Activated T-cell treated with anti-CD3 and anti-CD28 coated beads, Interleukin-2, amount 50 U/mL, for 4 hours (primary cell): ENCODE data around the gene TGM4. TPM values are rescaled to one million over a fixed set of nuclear protein-coding genes. Genes with fewer than 3 reads are reported as not detected.
A peak's percentile ranks its signal among the peaks of the same experiment; 100 is the strongest.

Experiments
- ATAC-seq, 2 donors: fragments of 200-7000 bp; cut with Tn5 transposase; one replicate each; pipeline ENCODE4 v1.10.0; 2021
- DNase-seq: peaks from one replicate; pipeline ENCODE4 v3.0.0-alpha.2; 2020
- H3K27me3 Mint-ChIP-seq: one replicate; pipeline ENCODE4 v1.8.0; 2021; ENCODE audit warnings: low read depth, mixed read lengths
- H3K36me3 Mint-ChIP-seq: one replicate; pipeline ENCODE4 v1.8.0; 2022; ENCODE audit warnings: mixed read lengths; ENCODE audit not compliant: insufficient read depth
- H3K4me1 Mint-ChIP-seq: one replicate; pipeline ENCODE4 v1.8.0; 2021; ENCODE audit warnings: low read depth, mixed read lengths
- H3K4me3 Mint-ChIP-seq: one replicate; pipeline ENCODE4 v1.8.0; 2021; ENCODE audit warnings: mild to moderate bottlenecking, moderate library complexity, mixed read lengths
- H3K9me3 Mint-ChIP-seq: one replicate; pipeline ENCODE4 v1.8.0; 2021; ENCODE audit warnings: mixed read lengths
- total RNA-seq, 3 donors: library from RNA; stranded (reverse); gene quantifications; one replicate each; pipeline ENCODE4 v1.2.1, GENCODE V29; 2021

The TGM4 gene
- total RNA-seq, 3 donors from 2014 or later, result not detected

- no peaks in the 10 kb centered on the region for H3K9me3 Mint-ChIP-seq
- no peaks in the 10 kb centered on the region for H3K36me3 Mint-ChIP-seq
- DNase-seq (no peak), ATAC-seq (no peak)
- no peaks in the 10 kb centered on the region for H3K4me1 Mint-ChIP-seq
- H3K4me3 Mint-ChIP-seq, result no peak overlapping the region
- peaks cover 2% of the 10 kb centered on the region for H3K27me3 Mint-ChIP-seq
Observed at GRCh38 chr3:44892689-44893088, 18.3 kb downstream of the TGM4 start.

GRCh38 chr3:44893097-44893496 is 18.7 kb downstream of the TGM4 start:
- no peak for DNase-seq
- H3K27me3 Mint-ChIP-seq, result peaks cover 2% of the 10 kb centered on the region
- no peaks in the 10 kb centered on the region for H3K4me1 Mint-ChIP-seq

GRCh38 chr3:44894485-44894884 is 20.1 kb downstream of the TGM4 start:
- DNase-seq (no peak), ATAC-seq (no peak)
- H3K4me3 Mint-ChIP-seq, result no peak overlapping the region
- no peaks in the 10 kb centered on the region for H3K4me1 Mint-ChIP-seq
- H3K9me3 Mint-ChIP-seq, result no peaks in the 10 kb centered on the region
- H3K36me3 Mint-ChIP-seq, result no peaks in the 10 kb centered on the region
- peaks cover 4% of the 10 kb centered on the region for H3K27me3 Mint-ChIP-seq

More at GRCh38 chr3:44893097-44893496, 18.7 kb downstream of the TGM4 start:
- Mint-ChIP-seq H3K9me3 (no peaks in the 10 kb centered on the region), H3K36me3 (no peaks in the 10 kb centered on the region), H3K4me3 (no peak overlapping the region)
- no peak for ATAC-seq

GRCh38 chr3:44896440-44896839 is 22.0 kb downstream of the TGM4 start:
- DNase-seq (no peak), ATAC-seq (no peak)
- peaks cover 2% of the 10 kb centered on the region for H3K27me3 Mint-ChIP-seq
- no peaks in the 10 kb centered on the region for H3K36me3 Mint-ChIP-seq
- no peak overlapping the region for H3K4me3 Mint-ChIP-seq
- H3K4me1 Mint-ChIP-seq, result no peaks in the 10 kb centered on the region
- H3K9me3 Mint-ChIP-seq, result no peaks in the 10 kb centered on the region

GRCh38 chr3:44899683-44900367 is 25.4 kb downstream of the TGM4 start:
- Mint-ChIP-seq H3K4me1 (no peaks in the 10 kb centered on the region), H3K36me3 (no peaks in the 10 kb centered on the region), H3K27me3 (peaks cover 2% of the 10 kb centered on the region), H3K4me3 (no peak overlapping the region), H3K9me3 (no peaks in the 10 kb centered on the region)
- no peak for DNase-seq
- no peak for ATAC-seq

- DNase-seq (no peak), ATAC-seq (no peak)
- Mint-ChIP-seq H3K9me3 (no peaks in the 10 kb centered on the region), H3K36me3 (no peaks in the 10 kb centered on the region), H3K4me3 (no peak overlapping the region), H3K27me3 (peaks cover 8% of the 10 kb centered on the region), H3K4me1 (no peaks in the 10 kb centered on the region)
Observed at GRCh38 chr3:44902628-44903027, 28.2 kb downstream of the TGM4 start.

- ATAC-seq (no peak), DNase-seq (no peak)
- peaks cover 8% of the 10 kb centered on the region for H3K27me3 Mint-ChIP-seq
- no peaks in the 10 kb centered on the region for H3K36me3 Mint-ChIP-seq
- no peaks in the 10 kb centered on the region for H3K9me3 Mint-ChIP-seq
- no peak overlapping the region for H3K4me3 Mint-ChIP-seq
- H3K4me1 Mint-ChIP-seq, result no peaks in the 10 kb centered on the region
Observed at GRCh38 chr3:44903314-44903713, 28.9 kb downstream of the TGM4 start.

GRCh38 chr3:44903751-44904150 is 29.3 kb downstream of the TGM4 start:
- Mint-ChIP-seq H3K36me3 (no peaks in the 10 kb centered on the region), H3K9me3 (no peaks in the 10 kb centered on the region), H3K27me3 (peaks cover 7% of the 10 kb centered on the region)

GRCh38 chr3:44905446-44906157 is 31.2 kb downstream of the TGM4 start:
- no peaks in the 10 kb centered on the region for H3K4me1 Mint-ChIP-seq
- DNase-seq (no peak), ATAC-seq (no peak)
- H3K4me3 Mint-ChIP-seq, result no peak overlapping the region
- no peaks in the 10 kb centered on the region for H3K9me3 Mint-ChIP-seq
- peaks cover 12% of the 10 kb centered on the region for H3K27me3 Mint-ChIP-seq
- H3K36me3 Mint-ChIP-seq, result no peaks in the 10 kb centered on the region

More at GRCh38 chr3:44903751-44904150, 29.3 kb downstream of the TGM4 start:
- ATAC-seq (no peak), DNase-seq (no peak)
- Mint-ChIP-seq H3K4me3 (no peak overlapping the region), H3K4me1 (no peaks in the 10 kb centered on the region)

GRCh38 chr3:44906997-44907396 is 32.6 kb downstream of the TGM4 start:
- H3K9me3 Mint-ChIP-seq, result no peaks in the 10 kb centered on the region
- H3K4me1 Mint-ChIP-seq, result no peaks in the 10 kb centered on the region
- peak; percentile 51 to 71 for ATAC-seq
- H3K4me3 Mint-ChIP-seq, result no peak overlapping the region
- H3K27me3 Mint-ChIP-seq, result peaks cover 13% of the 10 kb centered on the region
- H3K36me3 Mint-ChIP-seq, result no peaks in the 10 kb centered on the region
- no peak for DNase-seq

- Mint-ChIP-seq H3K27me3 (peaks cover 13% of the 10 kb centered on the region), H3K36me3 (no peaks in the 10 kb centered on the region), H3K4me1 (no peaks in the 10 kb centered on the region), H3K9me3 (no peaks in the 10 kb centered on the region), H3K4me3 (no peak overlapping the region)
- no peak for DNase-seq
- no peak for ATAC-seq
Observed at GRCh38 chr3:44907612-44908011, 33.2 kb downstream of the TGM4 start.

GRCh38 chr3:44909063-44909462 is 34.7 kb downstream of the TGM4 start:
- no peak for ATAC-seq
- Mint-ChIP-seq H3K9me3 (no peaks in the 10 kb centered on the region), H3K4me3 (no peak overlapping the region), H3K4me1 (no peaks in the 10 kb centered on the region), H3K27me3 (peaks cover 13% of the 10 kb centered on the region), H3K36me3 (no peaks in the 10 kb centered on the region)
- DNase-seq, result no peak

GRCh38 chr3:44910693-44911092 is 36.3 kb downstream of the TGM4 start:
- DNase-seq, result no peak
- Mint-ChIP-seq H3K9me3 (no peaks in the 10 kb centered on the region), H3K27me3 (peaks cover 13% of the 10 kb centered on the region), H3K4me1 (no peaks in the 10 kb centered on the region), H3K36me3 (no peaks in the 10 kb centered on the region), H3K4me3 (no peak overlapping the region)
- ATAC-seq, result no peak

GRCh38 chr3:44913868-44914468 is 39.6 kb downstream of the TGM4 start:
- DNase-seq, result peak; percentile 53
- Mint-ChIP-seq H3K27me3 (peaks cover 7% of the 10 kb centered on the region), H3K9me3 (no peaks in the 10 kb centered on the region), H3K4me3 (no peak overlapping the region), H3K36me3 (peaks cover 8% of the 10 kb centered on the region), H3K4me1 (no peaks in the 10 kb centered on the region)
- ATAC-seq, result peak; percentile 79 to 88

- H3K27me3 Mint-ChIP-seq, result peaks cover 1% of the 10 kb centered on the region
- ATAC-seq (no peak), DNase-seq (no peak)
- H3K9me3 Mint-ChIP-seq, result no peaks in the 10 kb centered on the region
- no peaks in the 10 kb centered on the region for H3K4me1 Mint-ChIP-seq
- H3K4me3 Mint-ChIP-seq, result no peak overlapping the region
- H3K36me3 Mint-ChIP-seq, result peaks cover 10% of the 10 kb centered on the region
Observed at GRCh38 chr3:44914936-44915335, 40.5 kb downstream of the TGM4 start.
